HG02763 (cell line): ENCODE data around the gene PROM2.
"Not testable (repeated sequence)": the region's sequence is repeated elsewhere in the genome, so short reads cannot be mapped to it uniquely, and the experiment has no call there.

ENCODE experiments used
- ATAC-seq: cut with Tn5 transposase; IDR thresholded peaks from one replicate; pipeline ENCODE4 v1.9.1; 2021; ENCODE audit warnings: mild to moderate bottlenecking, moderate library complexity; ENCODE audit not compliant: unreplicated experiment

Gene PROM2

GRCh38 chr2:95268211-95269035 lies 5.8 kb upstream of the PROM2 start:
- no peak for ATAC-seq

DNA sequence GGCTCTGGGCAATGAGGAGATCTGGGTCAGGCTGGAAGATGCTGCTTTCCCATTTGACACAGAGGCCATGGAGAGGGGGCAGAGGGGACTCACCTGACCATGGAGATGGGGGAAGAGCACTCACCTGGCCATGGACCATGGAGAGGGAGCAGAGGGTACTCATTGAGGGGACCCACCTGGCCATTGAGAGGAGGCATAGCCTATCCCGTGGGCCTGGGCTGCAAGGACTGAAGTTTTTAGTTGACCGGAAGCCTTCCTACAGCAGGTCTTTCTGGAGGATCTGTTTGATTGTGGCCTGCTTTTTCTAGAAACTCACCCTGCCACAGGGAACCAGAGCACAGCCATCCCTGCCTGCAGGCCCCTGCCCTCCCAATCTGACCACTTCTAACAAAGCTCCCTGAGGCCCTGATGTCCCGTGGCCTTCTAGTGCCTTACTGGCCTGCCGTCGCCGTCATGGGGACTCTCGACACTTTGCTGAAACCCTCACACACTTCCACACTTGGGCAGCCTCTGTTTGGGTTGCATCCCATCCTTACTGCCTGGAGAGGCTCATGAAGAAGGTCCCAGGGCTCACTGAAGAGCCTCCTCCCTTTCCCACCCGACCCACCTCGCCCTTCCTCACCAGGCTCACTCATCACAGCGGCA lies 5.1 kb upstream of the PROM2 start:
- no peak for ATAC-seq

DNA sequence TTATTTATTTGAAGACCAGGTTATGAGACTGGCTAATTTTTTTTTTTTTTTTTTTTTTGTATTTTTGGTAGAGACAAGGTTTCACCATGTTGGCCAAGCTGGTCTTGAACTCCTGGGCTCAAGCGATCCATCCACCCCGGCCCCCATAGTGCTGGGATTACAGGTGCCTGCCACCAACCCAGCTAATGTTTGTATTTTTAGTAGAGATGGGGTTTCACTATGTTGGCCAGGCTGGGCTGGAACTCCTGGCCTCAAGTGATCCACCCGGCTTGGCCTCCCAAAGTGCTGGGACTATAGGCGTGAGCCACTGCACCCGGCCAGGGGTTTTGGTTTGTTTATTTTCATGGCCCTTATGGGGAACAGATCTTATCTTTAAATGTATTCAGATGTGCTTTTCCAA lies 4.5 kb upstream of the PROM2 start:
- not testable (repeated sequence) for ATAC-seq

DNA sequence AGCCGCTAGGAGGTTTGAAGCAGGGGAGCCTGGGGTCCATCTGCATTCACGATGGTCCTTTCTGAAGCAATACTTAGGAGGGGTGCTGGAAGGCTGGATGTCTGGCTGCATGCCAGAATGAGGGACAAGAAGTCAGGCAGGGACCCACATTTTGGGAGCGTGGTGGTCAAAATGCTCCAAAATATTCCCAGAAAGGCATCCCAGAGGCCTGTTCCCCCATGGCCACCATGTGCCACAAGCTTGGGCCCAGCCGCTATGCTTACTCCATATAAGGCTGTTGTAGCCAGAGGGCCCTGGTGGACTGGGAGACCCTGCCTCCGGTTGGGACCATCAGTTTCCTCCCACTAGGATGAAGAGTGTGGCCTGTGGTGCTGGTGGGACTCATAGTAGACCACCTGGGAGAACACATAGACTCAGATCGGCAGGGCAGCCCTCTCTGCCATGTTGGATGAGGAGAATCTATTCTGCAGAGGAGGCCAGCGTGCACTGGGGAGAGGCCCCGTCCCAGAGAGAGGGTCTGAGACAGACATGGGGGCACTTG lies 3.6 kb upstream of the PROM2 start:
- ATAC-seq: no peak

DNA sequence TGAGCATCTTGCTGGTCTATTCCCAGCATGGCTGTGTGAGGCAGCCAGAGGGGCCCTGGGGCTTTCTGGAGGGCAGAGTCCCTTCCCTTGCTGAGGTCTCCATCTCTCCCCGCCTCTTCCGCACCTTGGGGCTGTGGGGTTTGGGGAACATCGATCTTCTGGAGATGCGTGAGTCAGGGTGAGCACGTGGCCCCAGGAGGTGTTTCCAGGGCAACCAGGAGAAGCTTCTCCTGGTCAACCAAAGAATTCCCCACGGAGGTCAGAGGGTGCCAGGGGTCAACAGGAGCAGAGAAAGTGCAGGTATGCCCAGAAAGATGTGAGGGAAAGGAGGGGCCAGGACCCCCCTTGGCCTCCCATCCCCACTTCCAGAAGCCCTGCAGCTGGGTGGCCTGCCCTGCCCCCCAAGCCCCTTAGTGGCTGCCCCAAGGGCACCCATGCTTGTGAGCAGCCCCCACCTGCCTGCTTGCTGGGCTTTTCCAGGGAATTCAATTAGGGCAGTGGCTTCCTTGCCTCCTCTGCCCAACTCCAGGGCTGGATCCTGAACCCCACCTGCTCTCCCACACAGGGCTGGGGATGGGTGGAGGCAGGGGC lies 2.8 kb upstream of the PROM2 start:
- ATAC-seq: no peak

DNA sequence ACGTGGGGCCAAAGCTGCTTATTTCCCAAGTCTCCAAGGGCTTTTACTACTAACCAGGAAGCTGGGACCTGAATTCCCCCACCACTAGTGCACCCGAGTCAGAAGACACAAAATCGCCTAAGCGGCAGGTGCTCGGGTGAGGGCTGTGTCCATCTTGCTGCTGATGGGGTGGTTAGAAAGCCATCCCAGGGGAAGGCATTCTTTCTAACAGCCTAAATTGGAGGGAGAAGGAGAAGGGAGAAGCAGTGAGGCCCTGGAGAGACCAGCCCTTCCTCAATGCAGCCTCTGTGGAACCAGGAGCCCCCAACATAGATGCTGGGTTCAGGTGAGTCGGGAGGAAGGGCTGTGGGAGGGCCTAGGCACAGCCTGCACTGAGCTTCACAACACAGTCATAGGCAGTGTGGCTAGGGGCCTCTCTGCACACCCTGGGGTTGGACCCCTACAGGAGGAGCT lies 1.9 kb upstream of the PROM2 start:
- ATAC-seq: no peak

- no peak for ATAC-seq
Observed at GRCh38 chr2:95272781-95273180, 1.5 kb upstream of the PROM2 start.

DNA sequence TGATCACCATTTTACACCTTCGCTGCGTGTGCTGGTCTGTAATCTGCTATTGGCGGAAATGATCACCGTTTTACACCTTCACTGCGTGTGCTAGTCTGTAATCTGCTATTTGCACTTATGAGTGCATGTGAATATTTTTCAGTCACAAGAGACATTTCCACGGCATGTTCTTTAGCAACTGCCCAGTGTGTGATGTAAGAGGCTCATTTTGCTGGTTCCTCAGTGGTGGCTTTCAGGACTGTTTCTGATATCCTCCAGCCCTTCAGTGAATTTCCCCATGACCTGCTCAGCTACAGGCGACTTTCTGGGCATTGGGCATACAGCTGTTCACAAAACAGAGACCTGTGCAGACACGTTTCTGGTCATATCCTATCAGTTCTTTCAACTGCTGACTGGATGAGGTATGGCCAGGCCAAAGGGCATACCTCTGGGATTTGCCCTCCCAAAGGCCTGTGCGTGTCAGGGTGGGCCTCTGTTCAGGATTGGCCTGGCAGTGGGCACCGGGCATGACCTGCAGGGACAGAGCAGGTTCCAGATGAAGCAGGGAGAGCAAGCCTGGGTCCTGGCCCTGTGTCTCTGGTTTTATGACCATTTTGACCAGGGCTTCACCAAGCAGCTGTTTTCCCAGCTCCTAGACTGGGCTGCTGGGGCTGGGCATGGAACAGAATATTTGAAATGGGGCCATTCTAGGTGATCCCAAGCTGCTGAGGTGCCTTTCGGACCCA lies 521 bp upstream of the PROM2 start:
- no peak for ATAC-seq

- ATAC-seq: no peak
Observed at GRCh38 chr2:95275151-95275515, 884 bp downstream of the PROM2 start.

- ATAC-seq: no peak
Observed at GRCh38 chr2:95275601-95276243, 1.5 kb downstream of the PROM2 start.

- ATAC-seq: no peak
Observed at GRCh38 chr2:95276244-95276887, 2.1 kb downstream of the PROM2 start.

- no peak for ATAC-seq
Observed at GRCh38 chr2:95276888-95277245, 2.6 kb downstream of the PROM2 start.

- ATAC-seq: no peak
Observed at GRCh38 chr2:95277246-95277906, 3.1 kb downstream of the PROM2 start.

- ATAC-seq: no peak
Observed at GRCh38 chr2:95278051-95278471, 3.8 kb downstream of the PROM2 start.

GRCh38 chr2:95278637-95279225 lies 4.5 kb downstream of the PROM2 start:
- ATAC-seq: no peak

DNA sequence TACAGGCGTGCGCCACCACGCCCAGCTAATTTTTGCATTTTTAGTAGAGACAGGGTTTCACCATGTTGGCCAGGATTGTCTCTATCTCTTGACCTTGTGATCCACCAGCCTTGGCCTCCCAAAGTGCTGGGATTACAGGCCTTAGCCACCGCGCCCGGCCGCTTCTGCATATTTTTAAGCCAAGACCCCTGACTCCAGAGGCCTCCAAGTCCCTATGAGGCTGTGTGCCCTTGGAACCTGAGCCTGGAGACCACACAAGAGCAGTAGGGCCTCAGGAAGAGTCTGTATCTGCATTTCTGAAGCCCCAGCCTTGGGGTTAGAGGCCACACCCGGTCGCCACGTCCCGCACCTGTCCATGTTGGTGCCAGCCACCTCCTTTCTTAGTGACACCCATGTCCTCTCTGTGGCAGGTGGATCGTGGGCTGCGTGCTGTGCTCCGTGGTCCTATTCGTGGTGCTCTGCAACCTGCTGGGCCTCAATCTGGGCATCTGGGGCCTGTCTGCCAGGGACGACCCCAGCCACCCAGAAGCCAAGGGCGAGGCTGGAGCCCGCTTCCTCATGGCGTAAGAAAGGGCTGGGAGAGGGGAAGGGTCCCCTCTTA lies 5.3 kb downstream of the PROM2 start:
- no peak for ATAC-seq

DNA sequence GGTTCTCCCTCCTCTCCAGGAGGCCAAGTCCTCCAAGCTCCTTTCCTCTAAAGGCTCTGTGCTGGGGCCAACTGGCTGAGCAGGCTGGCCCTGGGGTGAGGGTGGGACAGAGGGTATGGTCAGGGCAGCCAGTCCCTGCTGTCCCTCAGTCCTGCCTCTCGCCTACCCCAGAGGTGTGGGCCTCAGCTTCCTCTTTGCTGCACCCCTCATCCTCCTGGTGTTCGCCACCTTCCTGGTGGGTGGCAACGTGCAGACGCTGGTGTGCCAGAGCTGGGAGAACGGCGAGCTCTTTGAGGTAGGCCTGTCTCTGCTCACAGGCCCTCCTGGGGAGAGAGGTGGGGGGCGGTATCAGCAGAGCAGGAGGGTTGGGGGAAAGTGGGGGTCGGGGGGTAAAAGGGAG lies 6.8 kb downstream of the PROM2 start:
- ATAC-seq: no peak

DNA sequence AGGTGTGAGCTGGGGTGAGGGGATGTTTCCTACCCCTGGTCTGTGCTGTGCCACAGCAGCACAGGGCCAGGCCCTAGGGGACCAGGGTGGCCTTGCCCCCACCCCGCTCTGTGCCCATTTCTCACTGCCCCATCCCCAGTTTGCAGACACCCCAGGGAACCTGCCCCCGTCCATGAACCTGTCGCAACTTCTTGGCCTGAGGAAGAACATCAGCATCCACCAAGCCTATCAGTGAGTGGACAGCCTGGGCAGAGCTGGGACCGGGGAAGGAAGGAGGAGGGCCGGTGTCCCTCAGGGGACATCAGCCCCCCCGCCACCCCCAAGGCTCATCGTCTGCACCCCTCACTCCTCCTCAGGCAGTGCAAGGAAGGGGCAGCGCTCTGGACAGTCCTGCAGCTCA lies 7.5 kb downstream of the PROM2 start:
- no peak for ATAC-seq

- no peak for ATAC-seq
Observed at GRCh38 chr2:95282458-95282857, 8.2 kb downstream of the PROM2 start.
